ENCODE results near the gene CHST4.
"Not testable (repeated sequence)": the region's sequence is repeated elsewhere in the genome, so short reads cannot be mapped to it uniquely, and the experiment has no call there.

The CHST4 gene

DNA sequence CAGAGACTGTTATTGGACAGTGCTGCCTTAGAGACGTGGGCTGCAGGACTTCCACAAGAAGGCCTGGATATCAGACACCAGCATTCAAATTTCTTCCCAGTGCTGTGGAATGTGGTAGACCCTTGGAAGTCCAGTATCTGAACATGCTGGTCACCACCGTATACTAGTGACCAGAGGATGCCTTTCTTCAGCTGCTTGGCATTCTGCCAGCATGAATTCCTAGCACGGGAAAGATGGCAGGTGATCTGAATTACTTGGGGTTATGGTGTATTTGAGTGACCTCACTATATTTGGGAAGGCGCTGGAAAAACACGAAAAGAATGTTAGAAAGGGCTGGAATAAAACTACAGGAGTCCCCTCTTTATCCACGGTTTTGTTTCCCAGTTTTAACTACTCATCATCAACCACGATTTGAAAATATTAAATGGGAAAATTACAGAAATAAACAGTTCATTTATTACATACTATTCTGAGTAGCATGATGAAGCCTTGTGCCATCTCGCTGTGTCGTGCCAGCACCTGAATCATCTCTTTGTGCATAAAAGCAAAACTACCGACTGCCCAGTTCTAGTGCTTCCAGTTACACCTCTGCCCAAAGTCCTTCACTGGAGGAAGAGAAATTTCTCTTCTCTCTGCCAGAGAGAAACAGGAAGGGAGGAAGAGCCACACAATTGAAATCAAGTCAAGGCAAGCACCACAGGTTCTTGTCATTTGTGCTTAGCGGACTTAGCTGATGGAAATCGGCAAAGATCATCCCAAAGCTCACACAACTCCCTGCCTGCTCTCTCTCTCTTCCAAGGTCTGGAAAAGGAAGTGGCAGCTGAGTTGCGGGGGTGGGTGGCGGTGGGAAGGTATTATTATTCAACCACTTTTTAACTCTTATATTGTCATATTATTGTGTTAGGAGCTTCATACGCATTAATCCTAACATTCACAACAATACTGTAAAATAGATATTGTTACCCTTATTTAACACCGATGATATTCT is 1.4 kb upstream of the CHST4 start:
- DNase-seq (ENCODE audit: low read depth in 1 of 2, low spot score in 1 of 2): no peak

GRCh38 chr16:71528257-71528656 is 2.0 kb downstream of the CHST4 start:
- no peak for DNase-seq (ENCODE audit: low read depth in 1 of 2, low spot score in 1 of 2)

- no peak for DNase-seq (ENCODE audit: low read depth in 1 of 2, low spot score in 1 of 2)
These were observed 2.6 kb downstream of the CHST4 start for GRCh38 chr16:71528863-71529262.

GRCh38 chr16:71532366-71532765 is 6.1 kb downstream of the CHST4 start:
- no peak for DNase-seq (ENCODE audit: low read depth in 1 of 2, low spot score in 1 of 2)

- no peak for DNase-seq (ENCODE audit: low read depth in 1 of 2, low spot score in 1 of 2)
These were observed 10.7 kb downstream of the CHST4 start for GRCh38 chr16:71536752-71537499.

GRCh38 chr16:71537643-71538042 is 11.4 kb downstream of the CHST4 start:
- no peak for DNase-seq (ENCODE audit: low read depth in 1 of 2, low spot score in 1 of 2)

- DNase-seq (ENCODE audit: low read depth in 1 of 2, low spot score in 1 of 2): peak; percentile 16 to 25
These were observed 16.2 kb downstream of the CHST4 start for GRCh38 chr16:71542377-71542776.

DNA sequence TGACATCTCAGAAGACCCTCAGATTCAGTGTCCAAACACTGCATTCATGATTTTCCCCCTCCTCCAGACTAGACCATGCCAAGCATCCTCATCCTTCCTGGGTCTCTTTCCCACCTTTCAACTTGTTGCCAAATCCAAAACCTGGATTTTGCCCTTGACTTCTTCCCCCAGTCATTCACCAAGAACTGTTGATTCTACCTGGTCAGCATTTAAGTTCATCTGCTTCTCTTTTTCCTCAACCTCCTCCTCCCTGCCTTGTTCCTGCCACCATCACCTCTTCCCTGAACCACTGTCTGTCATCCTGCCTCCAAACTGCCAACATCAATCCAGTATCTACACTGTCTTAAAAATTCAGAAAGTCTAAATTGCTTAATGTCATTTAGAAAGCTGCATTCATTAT is 20.9 kb downstream of the CHST4 start:
- DNase-seq (ENCODE audit: low read depth in 1 of 2, low spot score in 1 of 2): no peak

GRCh38 chr16:71552698-71553503 is 26.7 kb downstream of the CHST4 start:
- DNase-seq (ENCODE audit: low read depth in 1 of 2, low spot score in 1 of 2): no peak

- no peak for DNase-seq (ENCODE audit: low read depth in 1 of 2, low spot score in 1 of 2)
These were observed 29.1 kb downstream of the CHST4 start for GRCh38 chr16:71555230-71555891.

DNA sequence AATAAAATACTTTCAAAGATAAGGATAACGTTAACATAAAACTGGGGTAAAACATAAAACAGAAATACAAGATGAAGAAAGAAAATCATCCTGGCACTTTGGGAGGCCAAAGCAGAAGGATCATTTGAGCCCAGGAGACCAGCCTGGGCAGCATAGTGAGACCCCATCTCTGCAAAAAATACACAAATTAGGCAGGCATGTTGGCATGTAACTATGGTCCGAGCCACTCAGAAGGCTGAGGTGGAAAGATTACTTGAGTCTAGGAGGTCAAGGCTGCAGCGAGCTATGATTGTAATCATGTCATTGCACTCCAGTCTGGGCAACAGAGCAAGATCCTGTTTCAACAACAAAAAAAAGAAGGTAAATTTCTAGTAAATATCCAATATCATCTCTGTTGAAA is 31.1 kb downstream of the CHST4 start:
- DNase-seq (ENCODE audit: low read depth in 1 of 2, low spot score in 1 of 2): no peak

- no peak for DNase-seq (ENCODE audit: low read depth in 1 of 2, low spot score in 1 of 2)
These were observed 31.8 kb downstream of the CHST4 start for GRCh38 chr16:71557954-71558582.

GRCh38 chr16:71559855-71560254 is 33.6 kb downstream of the CHST4 start:
- no peak for DNase-seq (ENCODE audit: low read depth in 1 of 2, low spot score in 1 of 2)

DNA sequence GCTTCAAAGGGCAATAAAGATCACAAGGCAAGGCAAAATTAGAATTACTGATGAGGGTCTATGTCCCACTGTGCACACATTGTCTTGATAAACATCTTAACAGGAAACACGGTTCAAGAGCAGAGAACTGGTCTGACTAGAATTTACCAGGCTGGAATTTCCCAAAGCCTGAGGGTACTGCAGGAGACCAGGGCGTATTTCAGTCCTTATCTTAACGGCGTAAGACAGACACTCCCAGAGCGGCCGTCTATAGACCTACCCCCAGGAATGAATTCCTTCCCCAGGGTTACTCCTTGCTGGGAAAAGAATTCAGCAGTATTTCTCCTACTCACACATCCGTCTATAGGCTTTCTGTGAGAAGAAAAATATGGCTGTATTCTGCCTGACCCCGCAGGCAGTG is 35.7 kb downstream of the CHST4 start:
- not testable (repeated sequence) for DNase-seq (ENCODE audit: low read depth in 1 of 2, low spot score in 1 of 2)

DNA sequence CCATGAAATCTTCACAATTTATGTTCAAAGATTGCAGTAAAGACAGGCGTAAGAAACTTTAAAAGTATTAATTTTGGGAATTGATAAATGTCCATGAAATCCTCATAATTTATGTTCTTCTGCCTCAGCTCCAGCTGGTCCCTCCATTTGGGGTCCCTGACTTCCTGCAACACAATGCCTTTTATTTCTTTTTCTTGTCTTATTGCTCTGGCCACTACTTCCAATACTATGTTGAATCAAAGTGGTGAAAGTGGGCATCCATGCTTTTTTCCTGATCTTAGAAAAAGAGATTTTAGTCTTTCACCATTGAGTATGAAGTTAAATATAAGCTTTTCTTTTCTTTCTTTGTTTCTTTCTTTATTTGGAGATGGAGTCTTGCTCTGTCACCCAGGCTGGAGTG is 36.3 kb downstream of the CHST4 start:
- DNase-seq (ENCODE audit: low read depth in 1 of 2, low spot score in 1 of 2): no peak

DNA sequence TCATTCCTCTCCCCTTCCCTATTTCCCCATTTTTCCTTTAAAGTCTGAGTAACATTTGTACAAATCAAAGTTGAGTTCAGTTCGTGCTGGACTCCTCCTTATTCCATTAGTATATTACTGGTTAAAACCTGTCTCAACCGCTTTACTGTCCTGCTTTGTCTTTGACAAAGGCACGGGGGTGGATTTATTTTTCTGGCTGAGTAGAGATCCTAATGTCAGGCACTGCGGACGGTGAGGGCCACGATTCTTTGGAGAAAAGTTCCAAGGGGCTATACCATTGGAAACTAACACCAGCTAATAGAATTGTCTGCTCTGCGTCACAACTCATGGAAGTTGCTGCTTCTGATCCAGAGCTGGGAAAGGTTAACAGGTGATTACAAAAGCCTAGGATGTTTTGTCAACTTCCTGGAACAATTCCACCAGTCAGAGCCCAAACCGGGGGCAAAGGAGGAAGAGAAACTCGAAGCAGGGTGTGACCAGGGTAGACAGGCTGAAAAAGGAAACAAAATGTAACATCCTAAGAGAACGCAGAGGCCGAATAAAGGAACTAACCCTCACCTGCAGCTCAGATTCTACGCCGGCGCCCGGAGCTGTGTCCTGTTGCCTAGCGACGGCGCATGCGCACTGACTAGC is 38.2 kb downstream of the CHST4 start:
- DNase-seq (ENCODE audit: low read depth in 1 of 2, low spot score in 1 of 2): no peak

- DNase-seq (ENCODE audit: low read depth in 1 of 2, low spot score in 1 of 2): no peak
These were observed 39.8 kb downstream of the CHST4 start for GRCh38 chr16:71565812-71566700.

DNA sequence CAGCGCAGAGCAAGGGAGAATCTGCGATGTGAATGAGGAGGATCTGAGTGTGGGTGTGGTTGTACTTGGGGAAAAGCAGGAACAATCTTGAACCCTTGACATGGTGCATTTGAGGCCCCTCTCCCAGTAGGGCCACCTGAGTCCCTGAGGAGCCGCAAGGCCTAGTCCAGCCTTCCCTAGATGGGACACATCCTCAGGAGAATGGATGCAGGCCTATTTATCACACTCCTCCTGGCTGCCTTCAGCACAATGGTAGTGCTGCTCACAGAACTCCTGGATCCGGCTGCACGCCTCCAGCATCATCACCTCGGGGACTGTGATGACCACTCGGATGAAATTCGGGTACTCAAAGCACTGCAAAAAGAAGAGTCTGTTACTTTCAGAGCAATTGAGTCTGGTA is 41.7 kb downstream of the CHST4 start:
- no peak for DNase-seq (ENCODE audit: low read depth in 1 of 2, low spot score in 1 of 2)

GRCh38 chr16:71568551-71568950 is 42.3 kb downstream of the CHST4 start:
- no peak for DNase-seq (ENCODE audit: low read depth in 1 of 2, low spot score in 1 of 2)
